Neuron (in vitro differentiated cells): ENCODE data around the gene SLC16A3.
"Not testable (repeated sequence)": the region's sequence is repeated elsewhere in the genome, so short reads cannot be mapped to it uniquely, and the experiment has no call there.

Experiments used
- H2AFZ ChIP-seq: one replicate; pipeline ENCODE4 v1.6.1; 2013; ENCODE audit warnings: low read depth, mild to moderate bottlenecking, inconsistent platforms, low read length, moderate library complexity
- H3K27me3 ChIP-seq: one replicate; pipeline ENCODE4 v1.6.1; 2013; ENCODE audit warnings: low read length; ENCODE audit not compliant: insufficient read depth
- H3K36me3 ChIP-seq: one replicate; pipeline ENCODE4 v1.6.1; 2013; ENCODE audit warnings: low read length; ENCODE audit not compliant: insufficient read depth
- H3K4me1 ChIP-seq: one replicate; pipeline ENCODE4 v1.6.1; 2013; ENCODE audit warnings: low read length; ENCODE audit not compliant: insufficient read depth
- H3K4me3 ChIP-seq: 2 replicates; pipeline ENCODE4 v1.5.1; 2013; ENCODE audit warnings: mild to moderate bottlenecking, low read length, moderate library complexity
- H3K9me3 ChIP-seq: one replicate; pipeline ENCODE4 v1.6.1; 2013; ENCODE audit warnings: low read length

Gene SLC16A3

GRCh38 chr17:82228842-82229697, at the start of gene SLC16A3:
SLC16A3 (plus strand) TSS chr17:82229042; CDS start chr17:82236009, 6,967 bp downstream.
- peaks cover 14% of the 10 kb centered on the region for H3K4me1 ChIP-seq
- no peaks in the 10 kb centered on the region for H3K9me3 ChIP-seq
- H3K27me3 ChIP-seq, result peaks cover 42% of the 10 kb centered on the region
- no peaks in the 10 kb centered on the region for H3K36me3 ChIP-seq
- no peak within 1 kb of the TSS for H3K4me3 ChIP-seq
- H2AFZ ChIP-seq, result no peak within 1 kb of the TSS

DNA sequence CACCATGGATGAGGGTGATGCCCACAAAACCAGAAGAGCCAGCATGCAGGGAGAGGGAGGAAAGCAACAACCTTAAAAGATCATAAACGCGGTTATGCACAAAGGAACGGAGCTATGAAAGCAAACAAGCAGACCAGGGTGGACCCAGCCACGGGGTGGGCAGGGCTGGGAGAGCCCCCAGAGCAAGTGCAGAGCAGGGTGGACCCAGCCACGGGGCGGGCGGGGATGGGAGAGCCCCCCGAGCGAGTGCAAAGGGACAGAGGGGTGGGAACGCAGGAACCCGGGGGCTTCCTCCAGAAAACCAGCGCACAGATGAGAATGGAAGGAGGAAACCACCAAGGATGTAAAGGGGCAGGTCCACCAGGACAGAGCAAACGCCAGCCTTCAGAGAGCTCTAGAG, 49.4 kb upstream of the SLC16A3 start:
- Histone ChIP-seq H2AFZ (no peak overlapping the region), H3K36me3 (peaks cover 46% of the 10 kb centered on the region)

DNA sequence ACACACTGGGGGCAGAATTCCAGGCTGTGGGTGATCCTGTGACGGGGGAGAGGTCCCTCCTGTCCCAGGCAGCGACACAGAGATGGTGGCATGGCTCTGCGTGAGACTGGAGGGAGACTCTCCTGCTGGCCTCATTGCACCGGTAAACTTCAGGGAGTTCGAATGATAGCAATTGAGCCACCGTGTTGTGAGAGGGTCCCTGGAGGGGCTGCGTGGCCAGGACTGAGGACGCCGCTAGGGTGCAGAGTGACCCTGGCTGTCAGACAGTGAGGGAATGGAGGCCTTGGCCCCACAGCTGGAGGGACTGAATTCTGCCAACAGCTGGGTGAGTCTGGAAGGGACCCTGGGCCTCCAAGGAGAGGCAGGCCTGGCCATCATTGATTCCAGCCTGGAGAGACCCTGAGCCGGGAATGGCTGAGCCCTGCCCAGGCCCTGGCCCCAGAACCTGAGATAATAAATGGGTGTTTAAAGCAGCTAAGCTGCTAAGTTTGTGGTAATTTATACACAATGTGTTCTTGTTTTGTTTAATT, 48.8 kb upstream of the SLC16A3 start:
- peaks cover 48% of the 10 kb centered on the region for H3K36me3 ChIP-seq

More for the DNA sequence above, 49.4 kb upstream of the SLC16A3 start:
- Histone ChIP-seq H3K4me1 (no peaks in the 10 kb centered on the region), H3K27me3 (no peaks in the 10 kb centered on the region), H3K4me3 (no peak overlapping the region), H3K9me3 (no peaks in the 10 kb centered on the region)

DNA sequence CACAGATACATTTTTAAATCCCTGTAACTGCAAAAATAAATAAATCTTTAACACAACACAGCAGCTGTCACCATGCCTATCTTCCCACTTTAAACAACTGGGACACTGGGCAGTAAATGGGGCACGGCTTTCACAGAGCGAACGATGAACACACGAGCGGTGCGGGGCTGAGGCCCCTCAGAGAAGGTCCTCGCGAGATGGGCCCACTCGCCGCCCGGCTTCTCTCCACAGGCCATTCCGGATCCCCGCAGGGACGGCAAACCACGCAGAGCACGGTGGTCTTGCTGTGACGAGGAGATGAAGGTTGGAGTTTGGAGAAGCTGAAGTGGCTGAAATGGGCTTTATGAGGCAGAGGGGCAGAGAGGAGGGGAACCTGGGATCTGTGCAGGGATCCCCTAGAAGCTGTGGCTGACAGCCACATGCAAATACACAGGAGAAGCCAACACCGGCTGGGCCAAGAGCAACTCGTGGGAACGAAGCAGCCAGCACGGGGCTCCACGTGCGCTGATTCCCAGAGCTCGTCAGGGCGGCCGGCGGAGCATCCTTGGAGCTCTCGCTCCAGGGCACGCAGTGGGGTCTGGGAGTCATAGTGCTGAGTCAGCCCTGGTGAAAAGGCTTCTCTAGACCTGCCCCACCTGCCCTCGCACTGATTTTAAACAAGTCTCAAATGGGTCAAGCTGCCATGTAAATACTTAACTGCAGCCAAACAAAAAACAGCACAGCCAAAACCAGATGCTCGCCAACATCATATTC, 47.9 kb upstream of the SLC16A3 start:
- Histone ChIP-seq H3K36me3 (peaks cover 49% of the 10 kb centered on the region), H3K4me3 (no peak overlapping the region), H2AFZ (no peak overlapping the region), H3K9me3 (no peaks in the 10 kb centered on the region), H3K4me1 (no peaks in the 10 kb centered on the region), H3K27me3 (no peaks in the 10 kb centered on the region)

More for the DNA sequence above, 48.8 kb upstream of the SLC16A3 start:
- Histone ChIP-seq H3K27me3 (no peaks in the 10 kb centered on the region), H3K4me3 (no peak overlapping the region), H3K4me1 (no peaks in the 10 kb centered on the region), H3K9me3 (no peaks in the 10 kb centered on the region), H2AFZ (no peak overlapping the region)

DNA sequence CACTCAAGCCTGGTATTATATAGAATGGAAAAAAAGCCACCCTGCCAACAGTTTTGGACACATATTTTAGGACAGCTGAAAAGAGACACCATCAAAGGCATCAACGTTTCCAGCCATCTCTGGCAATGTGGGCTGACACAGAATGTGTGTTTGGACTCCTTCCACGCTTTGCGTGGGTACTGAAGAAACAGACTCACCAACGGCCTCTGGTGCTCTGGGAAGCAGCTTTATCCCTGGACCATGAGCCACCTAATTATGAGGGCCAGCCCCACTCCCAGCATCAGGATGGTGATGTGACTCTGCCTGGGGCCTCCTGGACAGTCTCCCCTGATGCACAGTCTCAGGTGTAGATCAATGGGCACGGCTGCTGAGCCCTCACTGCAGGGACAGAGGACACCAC, 44.1 kb upstream of the SLC16A3 start:
- no peaks in the 10 kb centered on the region for H3K27me3 ChIP-seq
- no peak overlapping the region for H2AFZ ChIP-seq
- H3K9me3 ChIP-seq, result no peaks in the 10 kb centered on the region
- no peaks in the 10 kb centered on the region for H3K4me1 ChIP-seq
- peaks cover 32% of the 10 kb centered on the region for H3K36me3 ChIP-seq
- H3K4me3 ChIP-seq, result no peak overlapping the region

DNA sequence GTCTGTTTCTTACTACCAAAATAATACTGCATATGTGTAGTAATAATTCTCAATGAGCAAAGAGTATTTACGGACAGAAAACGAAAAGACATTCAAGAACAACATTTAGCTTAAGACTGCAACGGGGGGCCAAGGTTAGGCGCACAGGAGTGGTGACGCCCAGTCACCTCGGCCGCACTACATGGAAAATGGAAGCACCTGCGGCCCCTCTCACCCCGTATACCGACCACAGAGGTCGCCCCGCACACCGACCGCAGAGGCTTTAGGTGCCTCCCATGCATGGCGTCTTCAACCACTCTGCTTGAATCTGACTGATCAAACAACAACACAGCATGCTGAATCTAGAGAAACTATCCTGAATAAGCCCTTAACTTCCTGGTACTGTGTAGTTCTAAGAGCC, 42.6 kb upstream of the SLC16A3 start:
- H3K9me3 ChIP-seq, result no peaks in the 10 kb centered on the region
- no peak overlapping the region for H3K4me3 ChIP-seq
- H3K27me3 ChIP-seq, result no peaks in the 10 kb centered on the region
- H3K36me3 ChIP-seq, result peaks cover 30% of the 10 kb centered on the region
- no peaks in the 10 kb centered on the region for H3K4me1 ChIP-seq
- no peak overlapping the region for H2AFZ ChIP-seq

GRCh38 chr17:82187500-82187899, 41.3 kb upstream of the SLC16A3 start:
- Histone ChIP-seq H3K27me3 (no peaks in the 10 kb centered on the region), H3K4me1 (no peaks in the 10 kb centered on the region), H3K4me3 (no peak overlapping the region), H3K9me3 (no peaks in the 10 kb centered on the region), H2AFZ (no peak overlapping the region), H3K36me3 (peaks cover 33% of the 10 kb centered on the region)

DNA sequence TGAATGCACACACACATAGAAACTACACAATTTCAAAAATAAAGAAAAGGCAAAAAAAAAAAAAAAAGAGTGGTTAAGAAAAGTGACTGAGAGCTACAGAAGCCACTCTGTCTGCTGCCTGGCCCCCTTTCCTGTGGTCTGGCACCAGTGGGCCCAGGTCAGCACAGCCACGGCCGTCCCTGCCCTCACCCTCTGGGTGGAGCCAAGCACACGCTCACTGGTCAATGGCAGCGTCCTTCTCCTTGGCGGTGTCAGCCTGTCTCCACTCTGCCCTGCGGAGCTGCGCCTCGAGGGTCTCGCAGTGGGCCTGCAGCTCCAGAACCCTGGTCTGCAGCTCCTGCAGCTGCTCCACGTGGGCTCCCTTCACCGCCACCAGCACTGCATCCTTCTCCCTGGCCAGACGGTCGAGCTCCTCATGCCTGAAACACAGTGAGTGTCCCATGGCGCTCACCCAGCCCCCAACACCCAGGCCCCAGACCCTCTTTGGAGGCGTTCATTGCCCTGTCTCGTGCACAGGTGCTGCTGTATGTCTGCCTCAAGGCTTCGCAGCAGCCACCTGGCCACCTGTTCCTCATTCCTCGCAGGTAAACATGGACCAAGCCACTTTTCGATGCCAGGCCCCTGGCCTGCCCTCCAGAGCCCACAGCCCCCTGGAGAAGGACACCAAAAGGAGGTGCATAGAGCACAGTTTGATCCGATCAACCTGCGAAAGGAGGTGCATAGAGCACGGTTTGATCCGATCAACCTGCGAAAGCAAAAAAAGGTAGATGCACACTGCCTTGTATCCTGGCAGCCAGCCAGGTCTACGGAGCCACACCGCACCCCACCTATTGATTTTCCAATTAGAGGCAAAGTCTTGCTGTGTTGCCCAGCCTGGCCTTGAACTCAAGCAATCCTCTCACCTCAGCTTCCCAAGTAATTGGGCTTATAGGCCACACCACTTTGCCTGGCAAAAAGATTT, 40.6 kb upstream of the SLC16A3 start:
- no peak overlapping the region for H3K4me3 ChIP-seq
- peaks cover 36% of the 10 kb centered on the region for H3K36me3 ChIP-seq
- H3K27me3 ChIP-seq, result no peaks in the 10 kb centered on the region
- no peak overlapping the region for H2AFZ ChIP-seq
- no peaks in the 10 kb centered on the region for H3K4me1 ChIP-seq
- no peaks in the 10 kb centered on the region for H3K9me3 ChIP-seq

DNA sequence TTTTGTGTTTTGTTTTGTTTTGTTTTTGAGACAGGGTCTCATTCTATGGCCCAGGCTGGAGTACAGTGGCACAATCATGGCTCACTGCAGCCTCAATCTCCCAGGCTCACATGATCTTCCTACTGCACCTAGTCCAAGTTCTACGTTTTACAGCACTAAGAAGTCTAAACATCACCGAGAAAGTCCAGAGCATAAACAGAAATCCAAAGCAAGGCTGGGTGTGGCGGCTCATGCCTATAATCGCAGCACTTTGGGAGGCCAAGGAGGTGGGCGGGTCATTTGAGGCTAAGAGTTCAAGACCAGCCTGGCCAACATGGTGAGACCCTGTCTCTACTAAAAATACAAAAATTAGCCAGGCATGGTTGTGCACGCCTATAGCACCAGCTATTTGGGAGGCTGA, 35.8 kb upstream of the SLC16A3 start:
- not testable (repeated sequence) for H3K27me3 ChIP-seq, H3K4me1 ChIP-seq, H2AFZ ChIP-seq

DNA sequence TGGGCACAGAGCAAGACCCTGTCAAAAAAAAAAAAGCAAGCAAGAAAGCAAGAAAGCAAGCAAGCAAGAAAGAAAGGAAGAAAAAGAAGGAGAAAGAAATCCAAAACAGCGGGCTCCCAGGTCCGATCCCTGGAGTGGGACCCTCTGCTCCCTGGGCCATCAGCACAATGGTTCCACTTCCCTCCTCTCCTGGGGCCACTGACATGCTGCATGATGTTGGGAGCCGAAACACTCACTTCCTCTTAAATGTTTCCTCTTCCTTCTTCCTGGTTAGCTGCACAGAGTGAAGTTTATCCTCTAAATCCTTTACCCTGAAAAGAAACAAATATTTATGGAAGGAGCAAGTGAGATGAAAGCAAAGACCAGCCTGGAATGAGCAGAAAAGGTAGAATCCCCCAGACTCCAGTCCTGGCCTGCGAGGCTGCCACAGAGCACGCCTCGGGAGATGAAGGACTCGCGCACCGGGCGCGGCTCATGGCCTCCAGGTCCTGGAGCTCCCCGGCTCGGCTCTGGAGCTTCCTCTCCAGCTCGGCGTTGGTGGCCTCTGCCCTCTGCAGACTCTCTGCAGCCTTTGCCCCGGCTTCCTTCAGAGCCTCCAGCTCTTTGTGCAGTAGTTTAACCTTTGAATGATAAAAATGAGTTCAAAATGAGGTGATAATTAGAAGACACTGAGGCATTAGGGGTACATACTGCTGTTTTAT, 35.2 kb upstream of the SLC16A3 start:
- peaks cover 62% of the 10 kb centered on the region for H3K36me3 ChIP-seq
- no peaks in the 10 kb centered on the region for H3K9me3 ChIP-seq
- H3K27me3 ChIP-seq, result no peaks in the 10 kb centered on the region
- no peak overlapping the region for H2AFZ ChIP-seq
- no peak overlapping the region for H3K4me3 ChIP-seq
- no peaks in the 10 kb centered on the region for H3K4me1 ChIP-seq

More for the DNA sequence above, 35.8 kb upstream of the SLC16A3 start:
- peaks cover 58% of the 10 kb centered on the region for H3K36me3 ChIP-seq
- H3K4me3 ChIP-seq, H3K9me3 ChIP-seq: not testable (repeated sequence)

DNA sequence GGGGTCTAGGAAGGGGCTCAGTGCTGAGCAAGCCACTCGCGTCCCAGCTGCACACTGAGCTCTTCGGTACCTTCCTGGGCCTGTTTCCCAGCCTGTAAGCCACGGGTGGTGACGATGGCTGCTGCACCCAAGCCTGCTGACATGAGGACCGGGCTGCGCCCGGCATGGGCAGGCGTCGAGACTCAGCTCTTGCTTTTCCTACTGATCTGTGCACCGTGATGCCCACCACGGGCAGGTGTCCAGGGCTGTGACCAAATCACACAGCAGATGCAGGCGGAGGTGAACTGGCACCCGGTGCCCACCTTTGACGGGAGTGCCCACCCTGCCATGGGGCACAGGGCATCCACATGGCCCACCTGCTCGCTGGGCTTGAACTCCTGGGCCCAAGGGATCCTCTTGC, 34.1 kb upstream of the SLC16A3 start:
- H3K4me3 ChIP-seq, result no peak overlapping the region
- no peaks in the 10 kb centered on the region for H3K9me3 ChIP-seq
- no peaks in the 10 kb centered on the region for H3K27me3 ChIP-seq
- H2AFZ ChIP-seq, result no peak overlapping the region
- peaks cover 68% of the 10 kb centered on the region for H3K36me3 ChIP-seq
- H3K4me1 ChIP-seq, result no peaks in the 10 kb centered on the region
